GM21360 (cell line): ENCODE measurements around the gene PPA2.
"Not testable (repeated sequence)": the region's sequence is repeated elsewhere in the genome, so short reads cannot be mapped to it uniquely, and the experiment has no call there.

Source experiments
- ATAC-seq: cut with Tn5 transposase; IDR thresholded peaks from one replicate; pipeline ENCODE4 v1.9.1; 2021; ENCODE audit warnings: mild to moderate bottlenecking, moderate library complexity; ENCODE audit not compliant: unreplicated experiment

Gene PPA2

DNA sequence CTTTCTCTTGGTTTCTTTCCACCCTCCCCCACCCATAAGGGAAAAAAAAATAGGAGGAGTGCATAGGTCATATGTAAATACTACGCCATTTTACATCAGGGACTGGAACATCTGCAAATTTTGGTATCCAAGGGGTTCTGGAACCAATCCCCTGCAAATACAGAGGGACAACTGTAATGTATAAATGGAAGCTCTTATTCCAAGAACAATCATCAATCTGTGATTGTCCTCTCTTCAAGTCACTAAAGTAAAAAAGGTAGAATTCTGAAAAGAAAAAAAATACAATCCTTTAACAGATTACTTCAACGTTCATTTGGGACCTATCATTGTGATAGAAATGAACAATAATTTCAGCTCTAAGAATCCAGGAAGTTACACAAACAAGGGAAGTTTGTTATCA, 13.6 kb downstream of the PPA2 start:
- no peak for ATAC-seq

DNA sequence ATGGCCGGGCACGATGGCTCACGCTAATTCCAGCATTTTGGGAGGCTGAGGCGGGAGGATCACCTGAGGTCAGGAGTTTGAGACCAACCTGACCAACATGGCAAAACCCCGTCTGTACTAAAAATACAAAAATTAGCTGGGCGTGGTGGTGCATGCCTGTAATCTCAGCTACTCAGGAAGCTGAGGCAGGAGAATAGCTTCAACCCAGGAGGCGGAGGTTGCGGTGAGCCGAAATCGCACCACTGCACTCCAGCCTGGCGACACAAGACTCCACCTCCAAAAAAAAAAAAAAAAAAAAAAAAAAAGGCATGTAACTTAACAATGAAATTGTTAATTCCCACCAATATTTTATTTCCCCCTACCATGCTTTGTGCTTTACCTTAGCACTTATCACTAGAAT, 15.3 kb downstream of the PPA2 start:
- not testable (repeated sequence) for ATAC-seq

DNA sequence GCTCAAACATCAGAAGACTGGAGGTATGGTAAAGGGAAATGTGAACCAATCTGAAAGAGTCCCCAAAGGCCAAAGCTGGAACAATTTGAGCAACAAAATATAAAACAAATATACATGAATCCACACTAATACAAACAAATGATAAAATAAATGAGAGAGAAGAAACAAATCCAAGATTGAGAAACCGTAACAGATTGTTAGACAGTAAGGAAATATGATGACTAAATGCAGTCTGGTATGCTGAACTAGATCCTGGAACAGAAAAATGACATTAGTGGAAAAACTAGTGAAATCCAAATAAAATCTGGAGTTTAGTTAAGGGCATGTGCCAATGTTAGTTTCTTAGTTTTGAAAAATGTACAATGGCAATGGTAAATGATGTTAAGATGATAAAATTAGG, 15.9 kb downstream of the PPA2 start:
- ATAC-seq = no peak

DNA sequence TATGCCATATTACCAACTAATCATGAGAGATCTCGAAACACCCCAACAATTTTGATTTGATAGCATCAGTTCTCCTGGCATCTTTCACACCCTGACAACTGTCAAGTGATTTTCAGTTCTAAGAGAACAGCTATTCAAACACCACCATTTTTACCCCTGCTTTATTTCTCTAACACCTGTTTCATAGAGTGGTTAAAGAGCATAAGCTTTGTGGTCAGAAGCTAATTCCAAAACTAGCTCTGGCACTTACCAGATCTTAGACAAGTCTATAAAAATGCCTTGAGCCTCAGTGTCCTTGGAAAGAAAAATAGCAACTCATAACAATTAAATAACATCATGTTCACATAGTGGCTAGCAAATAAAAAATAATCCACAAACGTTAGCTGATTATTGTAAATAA, 17.9 kb downstream of the PPA2 start:
- no peak for ATAC-seq

DNA sequence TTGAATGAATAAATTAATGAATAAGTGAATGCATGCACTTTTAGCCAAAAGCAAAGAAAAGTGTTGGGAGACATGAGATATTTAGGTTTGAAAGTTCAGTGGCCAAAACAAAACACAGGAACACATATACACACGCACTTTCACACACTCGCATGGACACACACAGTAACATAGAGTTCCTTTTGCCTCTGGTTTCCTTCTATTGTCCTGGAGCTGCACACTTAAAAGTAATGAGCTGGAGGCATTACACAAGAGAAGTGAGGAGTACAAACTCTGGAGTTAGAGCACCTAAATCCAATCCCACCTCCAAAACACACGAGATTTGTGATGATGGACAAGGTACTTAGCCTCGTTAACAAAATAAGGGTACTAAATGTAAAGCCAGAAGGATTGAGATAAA, 18.7 kb downstream of the PPA2 start:
- ATAC-seq = no peak

DNA sequence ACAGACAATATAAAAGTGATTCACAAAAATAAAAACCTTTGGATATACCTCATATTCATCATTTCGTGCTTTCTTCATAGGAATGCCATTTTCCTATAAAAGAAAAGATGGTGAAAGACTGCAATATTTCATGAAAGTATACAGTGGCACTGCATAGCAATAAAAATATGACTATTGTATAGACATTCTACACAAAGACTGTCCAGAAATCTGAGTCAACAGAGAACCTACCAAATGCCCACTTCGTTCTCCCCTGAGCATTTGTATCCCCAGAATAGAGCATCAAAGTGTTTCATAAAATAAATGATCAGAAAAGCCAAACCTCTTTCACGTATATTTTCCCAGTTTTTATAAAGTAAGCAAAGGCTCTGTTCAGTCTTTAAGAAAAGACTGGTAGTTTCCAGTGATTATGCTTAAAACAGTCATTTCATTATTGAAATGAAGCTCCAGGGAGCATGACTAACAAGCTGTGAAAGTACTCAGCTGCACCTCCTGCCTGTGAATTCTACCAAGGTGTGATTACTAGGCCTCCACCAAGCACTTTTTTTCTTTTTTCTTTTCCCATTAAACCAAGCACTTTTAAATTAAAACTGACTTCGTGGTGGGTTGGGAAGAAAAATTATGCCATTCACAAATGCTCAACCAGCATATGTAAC, 20.2 kb downstream of the PPA2 start:
- peak; percentile 94 for ATAC-seq

DNA sequence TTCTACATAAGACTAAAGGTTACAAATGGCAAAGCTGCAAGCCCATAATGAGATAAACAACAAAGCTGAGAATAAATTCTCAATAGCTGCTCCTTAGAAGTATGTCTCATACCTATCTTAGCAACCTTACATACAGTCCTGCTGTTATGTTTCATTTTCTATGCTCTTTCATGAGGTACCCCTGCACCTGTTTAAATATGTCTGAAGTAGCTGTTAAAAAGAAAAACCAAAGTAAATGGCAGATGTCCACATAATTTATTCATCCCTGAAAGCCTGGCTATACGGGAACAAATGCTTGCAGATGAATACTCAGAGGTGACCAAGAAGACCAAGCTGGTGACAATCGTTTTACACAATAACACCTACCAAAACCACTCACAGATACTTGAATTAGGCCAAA, 22.5 kb downstream of the PPA2 start:
- no peak for ATAC-seq

DNA sequence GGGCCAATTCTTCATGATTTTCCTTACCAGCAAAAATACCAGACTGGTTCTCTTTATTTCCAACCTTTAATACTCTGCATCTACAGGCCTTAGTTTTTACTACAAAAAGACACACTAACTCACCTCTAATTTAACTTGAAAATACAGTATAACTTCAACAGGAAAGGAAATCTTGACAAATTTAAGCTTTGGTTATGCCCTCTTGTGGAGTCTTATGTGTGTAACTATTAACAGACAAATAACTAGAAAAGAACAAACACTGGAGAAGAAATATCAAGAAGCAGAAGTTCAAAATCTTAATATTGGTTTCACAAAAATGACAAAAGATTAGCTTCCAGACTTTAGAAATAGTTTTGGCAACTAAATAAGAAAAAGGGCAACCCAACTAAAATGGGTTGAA, 33.0 kb downstream of the PPA2 start:
- no peak for ATAC-seq

DNA sequence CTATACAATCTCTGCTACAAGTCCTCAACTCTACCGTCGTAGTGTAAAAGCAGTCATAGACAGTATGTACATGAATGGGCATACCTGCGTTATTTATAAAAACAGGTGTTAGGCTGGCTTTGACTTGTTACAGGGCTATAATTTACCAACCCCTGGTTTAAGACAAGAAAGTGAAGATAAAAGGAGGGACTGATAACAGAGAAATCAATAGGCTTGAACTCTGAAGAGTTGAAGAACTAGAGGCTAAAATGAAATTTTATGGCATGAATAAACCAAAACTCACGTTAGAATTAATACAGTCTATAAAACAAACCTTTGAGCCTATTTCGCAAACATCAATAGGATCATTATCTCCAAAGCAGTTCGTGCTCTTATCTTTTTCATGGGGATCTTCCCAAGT, 36.2 kb downstream of the PPA2 start:
- no peak for ATAC-seq

DNA sequence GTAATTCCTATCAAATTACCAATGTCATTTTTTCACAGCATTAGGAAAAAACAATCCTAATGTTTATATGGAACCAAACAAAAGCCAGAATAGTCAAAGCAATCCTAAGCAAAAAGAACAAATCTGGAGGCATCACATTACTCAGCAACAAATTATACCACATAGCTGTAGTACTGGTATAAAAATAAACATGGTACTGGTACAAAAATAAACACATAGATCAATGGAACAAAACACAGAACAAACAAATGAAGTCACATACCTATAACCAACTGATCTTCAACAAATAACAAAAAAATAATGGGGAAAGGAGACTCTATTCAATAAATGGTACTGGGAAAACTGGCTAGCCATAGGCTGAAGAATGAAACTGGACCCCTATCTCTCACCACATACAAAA, 37.4 kb downstream of the PPA2 start:
- ATAC-seq = no peak

DNA sequence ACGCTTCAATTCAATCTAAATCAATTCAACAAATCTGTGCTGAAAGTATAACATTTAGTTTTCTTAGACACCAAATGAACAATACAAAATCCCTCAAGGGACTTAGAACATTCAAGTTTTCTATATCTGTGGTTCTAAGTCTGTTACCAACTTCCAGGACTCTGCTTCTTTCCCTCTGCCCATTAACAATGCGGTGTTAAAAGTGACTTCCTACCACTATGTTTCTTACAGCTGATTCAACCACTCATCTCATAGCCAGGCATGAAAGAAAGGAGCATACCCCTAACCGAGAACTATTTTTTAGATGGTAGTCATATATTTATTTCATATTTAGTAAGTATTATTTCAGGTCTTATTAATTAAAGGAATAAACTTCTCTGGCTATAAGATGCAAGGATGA, 38.9 kb downstream of the PPA2 start:
- no peak for ATAC-seq

DNA sequence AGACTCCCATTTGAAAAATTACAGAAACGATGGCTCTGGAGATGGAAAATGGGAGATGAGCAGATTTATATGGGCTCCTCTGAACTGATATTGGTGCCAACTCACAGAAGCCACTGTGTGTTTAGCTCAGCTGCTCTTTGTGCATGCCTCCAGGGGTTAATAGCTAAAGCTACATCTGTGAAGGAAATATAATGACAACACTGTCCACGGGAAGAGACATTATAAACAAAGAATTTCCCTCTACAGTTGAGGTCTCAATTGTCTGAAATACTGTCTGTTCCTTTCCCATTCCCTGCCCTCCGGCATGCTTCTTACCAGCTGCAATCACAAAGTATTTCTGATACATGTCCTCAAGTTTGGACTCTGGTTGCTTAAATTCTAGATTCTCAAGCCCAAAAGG, 40.4 kb downstream of the PPA2 start:
- no peak for ATAC-seq

DNA sequence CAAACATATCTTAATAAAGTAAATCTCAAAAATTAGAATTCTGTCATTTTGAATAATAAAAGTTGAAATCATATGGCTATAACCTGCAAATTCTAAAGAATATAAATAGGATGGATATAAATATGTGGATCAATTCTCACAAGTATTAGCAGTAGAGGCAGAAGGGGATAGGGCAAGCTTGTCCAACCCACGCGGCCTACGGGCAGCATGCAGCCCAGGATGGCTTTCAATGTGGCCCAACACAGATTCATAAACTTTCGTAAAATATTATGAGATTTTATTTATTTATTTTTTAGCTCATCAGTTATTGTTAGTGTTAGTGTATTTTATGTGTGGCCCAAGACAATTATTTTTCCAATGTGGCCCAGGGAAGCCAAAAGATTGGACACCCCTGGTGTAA, 41.4 kb downstream of the PPA2 start:
- ATAC-seq = no peak

DNA sequence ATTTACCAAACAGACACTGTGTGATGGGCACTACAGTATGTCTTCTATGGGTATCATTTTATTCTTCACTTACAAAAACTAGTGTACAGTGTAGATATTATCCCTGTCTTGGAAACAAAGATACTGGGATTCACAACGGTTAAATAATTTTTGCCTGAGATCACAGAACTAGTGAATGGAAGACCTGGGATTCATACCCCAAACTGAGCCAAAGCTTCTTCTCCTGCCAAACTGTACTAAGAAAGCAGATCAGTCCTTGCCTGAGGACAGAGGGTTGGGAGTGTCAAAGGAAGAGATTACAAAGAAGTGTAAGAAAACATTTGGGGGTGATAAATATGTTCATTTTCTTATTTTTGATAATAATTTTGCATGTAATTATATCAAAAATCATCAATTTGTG, 43.1 kb downstream of the PPA2 start:
- no peak for ATAC-seq

DNA sequence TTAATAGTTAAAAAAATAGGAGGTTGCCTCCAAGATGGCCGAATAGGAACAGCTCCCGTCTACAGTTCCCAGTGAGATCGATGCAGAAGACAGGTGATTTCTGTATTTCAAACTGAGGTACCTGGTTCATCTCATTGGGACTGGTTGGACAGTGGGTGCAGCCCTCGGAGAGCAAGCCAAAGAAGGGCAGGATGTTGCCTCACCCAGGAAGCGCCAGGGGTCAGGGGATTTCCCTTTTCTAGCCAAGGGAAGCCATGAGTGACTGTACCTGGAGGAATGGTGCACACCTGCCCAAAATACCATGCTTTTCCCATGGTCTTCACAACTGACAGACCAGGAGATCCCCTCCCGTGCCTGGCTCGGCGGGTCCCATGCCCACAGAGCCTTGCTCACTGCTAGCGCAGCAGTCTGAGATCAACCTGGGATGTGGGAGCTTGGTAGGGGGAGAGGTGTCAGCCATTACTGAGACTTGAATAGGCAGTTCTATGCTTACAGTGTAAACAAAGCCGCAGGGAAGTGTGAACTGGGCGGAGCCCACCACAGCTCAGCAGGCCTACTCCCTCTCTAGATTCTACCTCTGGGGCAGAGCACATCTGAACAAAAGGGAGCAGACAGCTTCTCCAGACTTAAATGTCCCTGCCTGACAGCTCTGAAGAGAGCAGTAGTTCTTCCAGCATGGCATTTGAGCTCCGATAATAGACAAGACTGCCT, 47.5 kb downstream of the PPA2 start:
- no peak for ATAC-seq

DNA sequence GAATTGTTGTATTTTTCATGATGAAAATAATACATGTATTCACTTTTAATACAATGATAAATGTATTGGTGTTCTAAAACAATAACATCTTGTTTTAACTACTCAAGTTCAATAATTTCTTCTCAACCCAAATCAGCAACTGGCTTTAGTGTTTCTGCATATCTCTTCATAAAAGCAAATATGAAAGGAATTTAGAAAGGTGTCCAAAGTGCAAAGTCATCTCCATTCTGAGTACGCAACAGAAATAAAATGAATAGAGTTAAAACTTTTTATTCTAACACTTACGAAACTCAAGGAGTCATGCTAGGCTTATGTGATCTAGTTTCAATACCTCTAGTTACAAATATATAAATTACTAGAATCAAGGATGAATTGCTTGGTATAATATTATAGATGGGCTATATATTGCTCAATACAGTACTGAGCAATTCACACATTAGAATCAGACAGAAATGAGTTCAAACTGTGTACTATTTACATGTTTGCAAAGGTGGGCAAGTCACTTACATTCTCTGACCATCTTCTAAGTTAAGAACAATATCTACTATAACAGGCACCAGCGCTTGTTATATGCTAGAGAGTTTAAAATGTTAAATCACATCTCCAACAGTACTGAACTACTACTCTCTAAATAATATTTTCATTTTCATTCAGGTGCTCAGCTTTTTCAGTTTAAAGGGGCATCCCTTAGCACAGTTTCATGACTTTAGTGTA, 51.5 kb downstream of the PPA2 start:
- no peak for ATAC-seq

DNA sequence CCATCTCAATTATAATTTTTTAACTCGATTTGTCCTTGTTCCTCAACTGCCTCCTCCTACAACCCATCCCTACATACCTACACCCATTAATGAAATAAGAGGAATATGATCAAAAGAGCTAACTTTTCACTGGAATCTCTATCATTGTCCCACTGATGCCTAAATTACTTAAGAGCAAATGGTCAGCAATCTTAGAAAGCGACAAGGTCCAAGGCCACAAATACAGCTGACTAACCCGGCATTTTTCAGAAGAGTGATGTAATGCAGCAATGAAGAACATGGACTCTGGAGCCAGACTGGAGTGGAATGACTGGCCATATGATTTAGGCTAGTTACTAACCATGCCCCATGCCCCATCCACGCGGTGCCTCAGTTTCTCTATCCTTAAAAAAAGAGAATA, 56.2 kb downstream of the PPA2 start:
- no peak for ATAC-seq

DNA sequence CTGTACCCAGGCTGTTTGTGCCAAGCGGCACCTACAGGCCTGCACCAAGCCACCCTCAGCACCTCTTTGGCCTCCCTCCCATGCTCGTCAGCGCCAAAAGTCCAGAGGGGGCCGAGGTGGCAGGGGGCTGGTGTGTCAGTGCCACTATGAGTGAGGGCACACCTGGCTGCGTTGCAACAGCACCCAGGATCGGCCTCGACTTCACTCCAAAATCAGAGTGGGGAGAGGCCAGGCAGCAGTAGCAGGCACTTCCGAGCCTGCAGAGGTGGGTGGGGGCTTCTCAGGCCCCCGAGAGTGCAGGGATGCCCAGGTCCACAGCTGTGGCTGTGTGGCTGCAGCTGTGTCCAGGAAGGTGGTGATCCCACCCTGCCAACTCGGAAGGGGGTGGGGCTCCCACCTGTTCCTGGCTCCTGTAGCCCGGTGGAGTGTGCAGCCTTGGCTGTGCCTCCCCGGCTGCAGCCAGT, 58.5 kb downstream of the PPA2 start:
- ATAC-seq = no peak

DNA sequence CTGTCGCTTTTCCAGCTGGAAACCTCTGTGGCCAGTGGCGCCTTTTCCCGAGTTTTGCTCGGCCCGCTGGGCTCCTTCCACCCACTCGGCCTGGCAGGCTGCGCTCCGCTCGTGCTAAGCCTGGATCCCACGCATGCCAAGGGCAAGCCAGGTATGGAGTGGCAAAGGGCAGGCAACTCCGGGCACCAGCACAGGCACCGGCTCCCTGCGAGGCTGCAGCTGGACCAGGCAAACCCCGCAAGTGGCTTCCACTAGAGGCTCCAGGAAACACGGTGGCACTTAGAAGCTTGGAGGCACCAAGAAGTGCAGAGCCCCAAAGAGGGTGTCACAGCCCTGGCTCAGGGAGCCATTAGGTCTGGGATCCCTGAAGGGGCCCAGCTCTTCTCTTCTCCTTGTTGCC, 59.5 kb downstream of the PPA2 start:
- ATAC-seq = no peak

DNA sequence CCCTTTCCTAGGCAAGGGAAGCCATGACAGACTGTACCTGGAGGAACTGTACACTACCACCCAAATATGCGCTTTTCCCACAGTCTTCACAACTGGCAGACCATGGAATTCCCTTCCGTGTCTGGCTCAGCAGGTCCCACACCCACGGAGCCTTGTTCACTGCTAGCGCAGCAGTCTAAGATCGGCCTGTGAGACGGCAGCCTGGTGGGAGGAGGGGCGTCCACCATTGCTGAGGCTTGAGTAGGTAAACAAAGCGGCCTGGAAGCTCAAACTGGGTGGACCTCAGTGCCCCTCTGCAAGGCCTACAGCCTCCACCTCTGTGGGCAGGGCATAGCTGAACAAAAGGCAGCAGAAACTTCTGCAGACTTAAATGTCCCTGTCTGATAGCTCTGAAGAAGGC, 64.7 kb downstream of the PPA2 start:
- not testable (repeated sequence) for ATAC-seq

DNA sequence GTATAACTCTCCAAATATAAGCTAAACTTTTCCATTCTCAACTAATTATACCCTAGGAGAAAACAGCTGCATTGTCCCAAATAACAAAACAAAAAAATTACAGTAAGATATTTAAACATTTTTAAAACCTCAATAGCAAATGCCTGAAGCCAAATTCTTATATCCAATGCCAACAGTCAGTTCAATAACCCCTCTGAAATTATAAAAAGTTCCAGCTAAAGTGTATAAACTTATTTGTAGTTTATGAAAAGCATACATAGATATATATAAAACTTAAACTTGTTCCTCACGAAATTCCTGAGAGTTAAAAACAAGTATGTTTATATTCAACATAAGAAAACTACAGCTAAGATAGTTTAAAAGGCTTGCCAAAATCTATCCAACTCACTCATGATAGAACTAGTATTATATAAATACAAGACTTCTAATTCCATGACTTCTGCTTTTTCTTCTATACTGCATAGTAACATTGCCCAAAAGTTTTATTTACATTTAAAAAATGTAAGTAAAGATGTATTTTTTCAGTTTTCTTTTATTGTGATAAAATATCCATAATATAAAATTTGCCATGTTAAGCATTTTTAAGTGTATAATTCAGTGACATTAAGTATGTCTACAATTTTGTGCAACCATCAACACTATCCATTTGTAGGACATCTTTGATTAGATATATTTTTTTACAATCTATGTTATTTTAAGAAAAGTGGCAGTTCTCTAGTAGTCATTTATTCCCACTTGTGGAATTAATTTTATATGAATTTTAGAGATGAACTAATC, 72.8 kb downstream of the PPA2 start:
- ATAC-seq = no peak
